ENCODE results near the gene CD248.
A peak's percentile ranks its signal among the peaks of the same experiment; 100 is the strongest.
"Not testable (repeated sequence)": the region's sequence is repeated elsewhere in the genome, so short reads cannot be mapped to it uniquely, and the experiment has no call there.

The CD248 gene

GRCh38 chr11:66287211-66287888 lies 29.5 kb downstream of the CD248 start:
- DNase-seq = no peak

- DNase-seq = no peak
Measured at GRCh38 chr11:66286699-66287098, 30.1 kb downstream of the CD248 start.

GRCh38 chr11:66285250-66285947 lies 31.4 kb downstream of the CD248 start:
- DNase-seq = no peak

- DNase-seq = no peak
Measured at GRCh38 chr11:66284526-66285078, 32.2 kb downstream of the CD248 start.

- DNase-seq = no peak
Measured at GRCh38 chr11:66283461-66284105, 33.3 kb downstream of the CD248 start.

- peak; percentile 89 for DNase-seq
Measured at GRCh38 chr11:66282468-66283455, 34.1 kb downstream of the CD248 start.

DNA sequence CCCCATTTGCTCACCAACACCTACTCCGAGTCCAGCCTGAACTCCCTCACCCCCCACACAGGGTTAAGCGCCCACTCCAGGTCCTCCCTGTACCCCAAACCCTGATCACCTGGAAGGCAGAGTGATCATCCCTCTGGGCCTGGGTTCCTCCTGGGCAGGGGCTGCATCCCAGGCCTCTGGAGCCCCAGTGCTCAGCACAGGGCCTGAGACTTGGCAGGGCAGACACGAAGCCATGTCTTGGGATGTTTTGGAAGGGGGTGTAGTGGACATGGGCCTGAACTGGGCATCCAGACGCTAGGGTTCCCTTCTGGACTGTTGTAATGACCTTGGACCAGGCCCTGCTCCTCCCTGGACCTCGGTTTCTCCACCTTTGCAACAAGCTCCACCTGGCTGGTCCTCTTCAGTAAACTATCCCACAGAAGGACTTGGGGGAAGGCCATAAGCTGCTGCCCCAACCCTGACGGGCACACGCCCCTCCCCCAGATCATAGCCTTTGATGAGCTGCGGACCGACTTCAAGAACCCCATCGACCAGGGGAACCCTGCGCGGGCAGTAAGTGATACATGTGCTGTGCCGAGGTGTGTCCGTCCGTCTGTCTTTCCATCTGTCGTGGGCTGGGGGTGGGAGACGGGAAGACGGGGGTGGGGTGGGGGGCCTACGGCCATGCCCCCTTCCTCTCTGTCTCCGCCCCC lies 34.9 kb downstream of the CD248 start:
- no peak for DNase-seq

DNA sequence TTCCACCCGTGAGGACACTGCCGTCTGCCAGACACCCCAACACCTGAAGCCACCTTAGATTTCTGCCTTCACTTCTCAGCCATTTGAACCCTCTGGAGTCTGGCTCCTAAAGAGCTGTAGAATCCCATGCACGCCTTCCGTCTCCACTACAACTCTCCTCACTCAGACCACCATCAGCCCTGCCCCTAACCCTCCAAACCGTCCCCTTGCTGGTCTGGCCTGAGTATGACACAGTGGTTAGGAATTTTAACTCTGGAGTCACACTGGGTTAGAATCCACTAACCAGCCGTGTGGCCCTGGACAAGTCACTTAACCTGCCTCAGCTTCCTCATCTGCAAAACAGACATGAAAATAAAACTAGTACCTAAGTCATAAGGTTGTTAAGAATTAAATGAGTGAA lies 35.8 kb downstream of the CD248 start:
- DNase-seq = no peak

GRCh38 chr11:66280428-66280827 lies 36.4 kb downstream of the CD248 start:
- no peak for DNase-seq

DNA sequence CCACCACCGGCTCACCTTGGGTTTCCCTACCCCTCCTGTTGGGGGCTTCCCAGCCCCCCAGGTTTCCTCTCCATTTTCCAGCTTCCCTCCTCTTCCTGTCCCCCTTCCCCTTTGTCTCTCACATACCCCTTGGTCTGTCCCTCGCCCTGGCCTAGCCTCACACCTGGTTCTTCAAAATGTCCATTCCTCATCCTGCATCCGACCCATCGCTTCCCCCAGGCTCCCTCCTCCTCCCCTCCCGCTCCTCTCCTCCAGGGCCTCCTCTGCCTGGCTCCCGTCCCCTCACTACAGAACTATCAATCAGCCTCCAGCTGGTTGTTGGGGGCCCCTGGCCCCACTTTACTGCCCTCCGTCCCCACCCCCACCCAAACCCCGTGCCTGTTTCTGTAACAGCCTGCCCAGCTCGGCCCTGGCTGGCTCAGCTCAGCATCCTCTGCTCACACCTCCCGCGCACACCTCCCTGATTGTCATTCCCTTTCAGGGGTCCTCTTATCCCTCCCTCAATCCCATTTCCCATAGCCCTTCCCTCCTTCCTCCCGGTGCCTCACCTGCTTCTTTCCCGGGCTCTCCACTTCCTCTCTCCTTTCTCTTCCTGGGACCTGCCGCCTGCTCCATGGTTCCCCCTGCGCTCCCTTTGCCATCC lies 37.6 kb downstream of the CD248 start:
- DNase-seq = no peak

DNA sequence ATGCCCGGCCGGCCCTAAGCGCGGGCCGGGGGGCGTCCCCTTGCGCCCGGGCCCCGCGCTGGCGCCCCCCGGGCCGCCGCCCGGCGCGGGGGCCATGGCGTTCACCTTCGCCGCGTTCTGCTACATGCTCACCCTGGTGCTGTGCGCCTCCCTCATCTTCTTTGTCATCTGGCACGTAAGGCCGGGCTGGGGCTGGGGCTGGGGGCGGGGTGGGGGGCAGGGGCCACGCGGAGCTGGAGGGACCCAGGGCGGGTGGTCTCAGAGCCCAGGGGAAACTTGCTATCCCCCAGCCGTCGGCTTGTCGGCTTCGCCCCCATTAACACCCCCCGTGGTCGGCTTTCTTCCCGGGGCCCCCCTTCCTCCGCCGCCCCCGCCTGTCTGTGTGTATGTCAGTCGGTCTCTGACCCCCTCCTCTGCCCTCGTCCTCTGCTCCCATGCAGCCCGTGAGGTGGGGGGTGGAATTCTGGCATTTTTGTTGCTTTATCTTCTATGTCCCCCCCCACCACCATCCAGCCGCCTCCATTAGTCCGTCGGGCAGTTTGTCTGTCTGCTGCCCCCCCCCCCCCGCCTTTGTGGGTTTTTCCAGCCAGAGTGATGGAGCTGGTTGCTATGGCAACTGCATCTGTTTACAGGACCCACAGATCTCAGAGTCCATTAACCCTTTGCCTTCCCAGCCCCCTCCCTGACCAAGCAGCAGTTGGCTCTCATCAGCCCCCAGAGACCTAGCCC lies 38.3 kb downstream of the CD248 start:
- DNase-seq = no peak

- no peak for DNase-seq
Measured at GRCh38 chr11:66277471-66278362, 39.1 kb downstream of the CD248 start, which contains the start of gene CNIH2. Gene CNIH2 (plus strand): TSS chr11:66278175. CDS start chr11:66278457, 282 bp downstream.

GRCh38 chr11:66277064-66277463 lies 39.8 kb downstream of the CD248 start:
- not testable (repeated sequence) for DNase-seq

DNA sequence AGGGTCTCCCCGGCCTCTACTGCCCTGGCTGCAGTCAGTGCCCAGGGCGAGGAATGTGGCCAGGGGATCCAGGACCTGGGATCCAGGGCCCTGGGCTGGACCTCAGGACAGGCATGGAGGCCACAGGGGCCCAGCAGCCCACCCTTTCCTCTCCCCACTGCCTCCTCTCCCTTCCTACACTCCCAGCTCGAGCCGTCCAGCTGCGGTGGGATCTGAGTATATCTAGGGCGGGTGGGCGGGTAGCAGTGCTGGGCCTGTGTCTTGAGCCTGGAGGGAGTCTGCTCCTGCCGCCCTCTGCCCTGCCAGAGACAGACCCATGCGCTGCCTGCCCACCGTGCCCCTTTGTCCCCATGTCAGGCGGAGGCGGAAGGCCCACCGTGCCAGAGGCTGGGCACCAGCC lies 40.2 kb downstream of the CD248 start:
- not testable (repeated sequence) for DNase-seq

- no peak for DNase-seq
Measured at GRCh38 chr11:66275984-66276612, 40.7 kb downstream of the CD248 start.

GRCh38 chr11:66275396-66275795 lies 41.4 kb downstream of the CD248 start:
- no peak for DNase-seq

DNA sequence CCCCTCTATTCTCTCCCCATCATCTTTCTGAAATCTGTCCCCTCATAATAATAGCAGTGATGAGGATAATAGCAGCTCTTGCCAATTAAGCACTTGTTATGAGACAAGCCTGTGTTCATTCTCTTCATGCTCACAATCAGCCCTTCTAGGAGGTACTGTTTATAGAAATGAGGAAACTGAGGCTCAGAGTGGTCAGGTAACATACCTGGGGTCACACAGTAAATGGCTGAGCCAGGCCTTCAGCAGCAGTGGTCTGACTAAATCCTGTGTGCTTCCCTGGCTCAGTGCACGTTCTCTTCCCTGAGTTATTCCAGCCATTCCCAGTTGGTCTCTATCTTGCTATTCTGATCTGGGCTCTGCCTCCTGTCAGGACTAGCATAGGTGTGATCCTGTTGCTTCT lies 42.6 kb downstream of the CD248 start:
- no peak for DNase-seq

DNA sequence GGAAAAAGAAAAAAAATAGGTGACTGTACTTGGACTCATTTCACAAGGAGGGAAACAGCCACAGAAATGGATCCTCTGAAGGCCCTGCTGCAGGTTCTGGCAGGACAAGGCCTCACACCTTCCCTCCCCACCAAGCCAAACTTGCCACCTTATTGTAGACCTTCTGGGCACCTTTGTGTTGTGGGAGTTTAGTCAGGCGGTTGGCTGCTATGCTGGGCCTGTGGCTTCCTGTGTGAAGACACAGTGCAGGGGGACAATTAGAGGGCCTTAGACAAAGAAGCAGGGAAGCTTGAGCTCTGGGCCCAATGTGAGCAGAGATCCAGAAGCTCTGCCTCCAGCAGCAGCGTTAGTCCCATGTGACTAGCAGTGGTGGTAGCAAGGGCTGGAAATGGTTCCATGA lies 44.2 kb downstream of the CD248 start:
- no peak for DNase-seq

DNA sequence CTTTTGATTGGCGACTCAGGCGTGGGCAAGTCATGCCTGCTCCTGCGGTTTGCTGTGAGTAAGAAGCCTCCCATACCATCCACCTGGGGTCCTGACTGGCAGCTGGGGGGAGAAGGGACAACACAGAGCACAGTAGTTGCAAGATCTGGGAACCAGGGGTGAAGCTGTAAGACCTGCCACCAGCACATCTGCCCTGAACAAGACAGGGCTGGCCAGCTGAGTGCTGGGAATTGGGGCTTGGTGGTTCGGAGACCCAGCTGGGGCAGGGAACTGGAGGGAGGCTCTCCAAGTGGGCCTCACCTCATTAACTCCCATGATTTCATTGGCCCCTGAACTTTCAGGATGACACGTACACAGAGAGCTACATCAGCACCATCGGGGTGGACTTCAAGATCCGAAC lies 45.0 kb downstream of the CD248 start:
- DNase-seq = no peak
